Activated naive CD8-positive, alpha-beta T cell (primary cell): ENCODE data around the gene RDH13.
"Not testable (repeated sequence)": the region's sequence is repeated elsewhere in the genome, so short reads cannot be mapped to it uniquely, and the experiment has no call there.

ENCODE experiments used
- H3K27ac Mint-ChIP-seq: one replicate; pipeline ENCODE4 v1.8.0; 2021; ENCODE audit warnings: mixed read lengths
- H3K27me3 Mint-ChIP-seq: one replicate; pipeline ENCODE4 v1.8.0; 2021; ENCODE audit warnings: mixed read lengths
- H3K36me3 Mint-ChIP-seq: one replicate; pipeline ENCODE4 v1.8.0; 2021; ENCODE audit warnings: mixed read lengths
- H3K4me1 Mint-ChIP-seq: one replicate; pipeline ENCODE4 v1.8.0; 2021; ENCODE audit warnings: low read depth, mixed read lengths
- H3K4me3 Mint-ChIP-seq: one replicate; pipeline ENCODE4 v1.8.0; 2021; ENCODE audit warnings: mild to moderate bottlenecking, mixed read lengths
- H3K9me3 Mint-ChIP-seq: one replicate; pipeline ENCODE4 v1.8.0; 2021; ENCODE audit warnings: low read depth, mixed read lengths

The RDH13 gene

GRCh38 chr19:55007537-55007936 lies 55.4 kb downstream of the RDH13 start:
- H3K36me3 Mint-ChIP-seq = peaks cover 46% of the 10 kb centered on the region
- peaks cover 30% of the 10 kb centered on the region for H3K4me1 Mint-ChIP-seq
- peak overlapping the region; percentile 73 for H3K4me3 Mint-ChIP-seq
- H3K27me3 Mint-ChIP-seq, H3K27ac Mint-ChIP-seq: not testable (repeated sequence)
- H3K9me3 Mint-ChIP-seq = peaks cover 24% of the 10 kb centered on the region

- peaks cover 30% of the 10 kb centered on the region for H3K4me1 Mint-ChIP-seq
- H3K27ac Mint-ChIP-seq, H3K27me3 Mint-ChIP-seq: not testable (repeated sequence)
- H3K36me3 Mint-ChIP-seq = peaks cover 45% of the 10 kb centered on the region
- peak overlapping the region; percentile 65 for H3K4me3 Mint-ChIP-seq
- peaks cover 27% of the 10 kb centered on the region for H3K9me3 Mint-ChIP-seq
Measured at GRCh38 chr19:55006795-55007194, 56.2 kb downstream of the RDH13 start.

GRCh38 chr19:55005684-55006488 lies 57.1 kb downstream of the RDH13 start:
- Mint-ChIP-seq H3K27me3 (peaks cover 6% of the 10 kb centered on the region), H3K4me1 (peaks cover 30% of the 10 kb centered on the region), H3K9me3 (peaks cover 28% of the 10 kb centered on the region), H3K4me3 (peak overlapping the region; percentile 76), H3K36me3 (peaks cover 43% of the 10 kb centered on the region), H3K27ac (peak overlapping the region; percentile 79)

- peaks cover 6% of the 10 kb centered on the region for H3K4me1 Mint-ChIP-seq
Measured at GRCh38 chr19:55000761-55001160, 62.2 kb downstream of the RDH13 start.

GRCh38 chr19:54998751-54999239 lies 64.2 kb downstream of the RDH13 start:
- H3K9me3 Mint-ChIP-seq, H3K27ac Mint-ChIP-seq, H3K4me1 Mint-ChIP-seq, H3K4me3 Mint-ChIP-seq: not testable (repeated sequence)
- Mint-ChIP-seq H3K27me3 (peaks cover 12% of the 10 kb centered on the region), H3K36me3 (peaks cover 11% of the 10 kb centered on the region)

More at GRCh38 chr19:55000761-55001160, 62.2 kb downstream of the RDH13 start:
- Mint-ChIP-seq H3K4me3 (no peak overlapping the region), H3K9me3 (peaks cover 19% of the 10 kb centered on the region), H3K36me3 (peaks cover 17% of the 10 kb centered on the region), H3K27me3 (peaks cover 12% of the 10 kb centered on the region), H3K27ac (no peak overlapping the region)

- Mint-ChIP-seq H3K36me3 (peaks cover 9% of the 10 kb centered on the region), H3K27me3 (peaks cover 3% of the 10 kb centered on the region), H3K27ac (no peak overlapping the region), H3K4me3 (no peak overlapping the region), H3K9me3 (peaks cover under 1% of the 10 kb centered on the region), H3K4me1 (no peaks in the 10 kb centered on the region)
Measured at GRCh38 chr19:54995561-54995960, 67.4 kb downstream of the RDH13 start.
